BLaER1 treated with 17β-estradiol and CSF1 and Interleukin-3, amounts not matched to agents 10 nM and 100 nM (cell line): Measurements from ENCODE around the gene S100A10.

Source experiments
- H3K27ac ChIP-seq, 11 experiments: shearing (Covaris generic); formaldehyde crosslinking; 2 replicates each; pipeline ENCODE4 v1.8.1; 2022
- H3K27me3 ChIP-seq, 11 experiments: shearing (Covaris generic); formaldehyde crosslinking; 2 replicates each; pipeline ENCODE4 v1.8.1; 2022
- H3K36me3 ChIP-seq, 11 experiments: shearing (Covaris generic); formaldehyde crosslinking; 2 replicates each; pipeline ENCODE4 v1.8.1; 2022
- H3K4me1 ChIP-seq, 10 experiments: shearing (Covaris generic); formaldehyde crosslinking; 2 replicates each; pipeline ENCODE4 v1.8.1; 2022
- H3K4me2 ChIP-seq, 11 experiments: shearing (Covaris generic); formaldehyde crosslinking; 2 replicates each; pipeline ENCODE4 v1.8.1; 2022
- H3K4me3 ChIP-seq, 10 experiments: shearing (Covaris generic); formaldehyde crosslinking; 2 replicates each; pipeline ENCODE4 v1.8.1; 2022
- H3K9ac ChIP-seq, 11 experiments: shearing (Covaris generic); formaldehyde crosslinking; 2 replicates each; pipeline ENCODE4 v1.8.1; 2022
- H3K9me3 ChIP-seq, 11 experiments: shearing (Covaris generic); formaldehyde crosslinking; replicated peaks in 1 of 11; 2 replicates each; pipeline ENCODE4 v1.8.1; 2022
- H4K20me1 ChIP-seq, 11 experiments: shearing (Covaris generic); formaldehyde crosslinking; 2 replicates each; pipeline ENCODE4 v1.8.1; 2022
- Cebpa-rat ChIP-seq, 11 experiments: shearing (Covaris generic); IDR thresholded peaks; 2 replicates each; pipeline ENCODE4 v1.8.1; 2022

S100A10 gene

GRCh38 chr1:152021569-152021968 is 27.9 kb upstream of the S100A10 start:
- Histone ChIP-seq H3K4me3 (no peak overlapping the region), H3K36me3 (no peaks in the 10 kb centered on the region), H3K4me2 (no peak overlapping the region), H3K27ac (no peak overlapping the region), H3K4me1 (peaks cover 0 to under 1% (median 0%) of the 10 kb centered on the region in 10 experiments; a peak in 3 of 20 replicates), H4K20me1 (no peaks in the 10 kb centered on the region), H3K9me3 (no peaks in the 10 kb centered on the region), H3K27me3 (no peaks in the 10 kb centered on the region), H3K9ac (no peak overlapping the region)
- no peak for TF ChIP-seq Cebpa-rat (IDR thresholded peaks at IDR 0.05)

GRCh38 chr1:152020849-152021248 is 27.2 kb upstream of the S100A10 start:
- Histone ChIP-seq H3K4me3 (no peak overlapping the region), H4K20me1 (no peaks in the 10 kb centered on the region), H3K4me2 (no peak overlapping the region), H3K36me3 (no peaks in the 10 kb centered on the region), H3K9me3 (no peaks in the 10 kb centered on the region), H3K27ac (no peak overlapping the region), H3K4me1 (no peaks in the 10 kb centered on the region; a peak in 1 of 20 replicates), H3K9ac (no peak overlapping the region), H3K27me3 (no peaks in the 10 kb centered on the region)
- TF ChIP-seq Cebpa-rat (IDR thresholded peaks at IDR 0.05), result no peak

- Histone ChIP-seq H3K36me3 (no peaks in the 10 kb centered on the region), H3K9ac (no peak overlapping the region), H3K4me3 (no peak overlapping the region), H3K4me2 (no peak overlapping the region), H3K4me1 (no peaks in the 10 kb centered on the region; a peak in 1 of 20 replicates), H3K27me3 (no peaks in the 10 kb centered on the region), H3K9me3 (no peaks in the 10 kb centered on the region), H3K27ac (no peak overlapping the region), H4K20me1 (no peaks in the 10 kb centered on the region)
- no peak for TF ChIP-seq Cebpa-rat (IDR thresholded peaks at IDR 0.05)
Measured at GRCh38 chr1:152018537-152018936, 24.9 kb upstream of the S100A10 start.

- Histone ChIP-seq H3K9me3 (no peaks in the 10 kb centered on the region), H4K20me1 (no peaks in the 10 kb centered on the region), H3K27ac (no peak overlapping the region), H3K4me2 (no peak overlapping the region), H3K9ac (no peak overlapping the region), H3K27me3 (no peaks in the 10 kb centered on the region), H3K36me3 (no peaks in the 10 kb centered on the region), H3K4me1 (no peaks in the 10 kb centered on the region), H3K4me3 (no peak overlapping the region)
- TF ChIP-seq Cebpa-rat (IDR thresholded peaks at IDR 0.05), result no peak
Measured at GRCh38 chr1:152015766-152016165, 22.1 kb upstream of the S100A10 start.

GRCh38 chr1:152014943-152015342 is 21.3 kb upstream of the S100A10 start:
- H3K36me3 ChIP-seq, result no peaks in the 10 kb centered on the region
- H4K20me1 ChIP-seq, result no peaks in the 10 kb centered on the region
- no peaks in the 10 kb centered on the region for H3K27me3 ChIP-seq
- no peak overlapping the region for H3K4me3 ChIP-seq
- H3K27ac ChIP-seq, result no peak overlapping the region
- no peak overlapping the region for H3K9ac ChIP-seq
- no peaks in the 10 kb centered on the region for H3K9me3 ChIP-seq
- H3K4me1 ChIP-seq, result no peaks in the 10 kb centered on the region
- no peak overlapping the region for H3K4me2 ChIP-seq
- no peak for TF ChIP-seq Cebpa-rat (IDR thresholded peaks at IDR 0.05)

GRCh38 chr1:152013664-152014237 is 20.1 kb upstream of the S100A10 start:
- Histone ChIP-seq H3K27me3 (no peaks in the 10 kb centered on the region), H3K4me2 (0 out of 22 replicates have a peak overlapping the region, but pooled peaks of 1 of the 11 experiments have one; percentile 30), H3K27ac (no peak overlapping the region), H3K36me3 (no peaks in the 10 kb centered on the region), H3K9me3 (no peaks in the 10 kb centered on the region), H3K4me3 (no peak overlapping the region), H4K20me1 (no peaks in the 10 kb centered on the region), H3K9ac (no peak overlapping the region), H3K4me1 (no peaks in the 10 kb centered on the region)
- no peak for TF ChIP-seq Cebpa-rat (IDR thresholded peaks at IDR 0.05)

- no peaks in the 10 kb centered on the region for H4K20me1 ChIP-seq
- no peak overlapping the region for H3K9ac ChIP-seq
- no peaks in the 10 kb centered on the region for H3K4me1 ChIP-seq
- H3K9me3 ChIP-seq, result no peaks in the 10 kb centered on the region
- no peaks in the 10 kb centered on the region for H3K36me3 ChIP-seq
- no peak overlapping the region for H3K4me2 ChIP-seq
- no peaks in the 10 kb centered on the region for H3K27me3 ChIP-seq
- no peak for TF ChIP-seq Cebpa-rat (IDR thresholded peaks at IDR 0.05)
- H3K4me3 ChIP-seq, result no peak overlapping the region
- H3K27ac ChIP-seq, result no peak overlapping the region
Measured at GRCh38 chr1:152009691-152010090, 16.0 kb upstream of the S100A10 start.

- no peak overlapping the region for H3K4me2 ChIP-seq
- peaks cover 0 to 14% (median 0%) of the 10 kb centered on the region in 10 experiments; a peak in 6 of 20 replicates for H3K4me1 ChIP-seq
- H3K27me3 ChIP-seq, result no peaks in the 10 kb centered on the region
- H3K9ac ChIP-seq, result no peak overlapping the region
- no peak overlapping the region for H3K4me3 ChIP-seq
- TF ChIP-seq Cebpa-rat (IDR thresholded peaks at IDR 0.05), result no peak
- no peak overlapping the region for H3K27ac ChIP-seq
- no peaks in the 10 kb centered on the region for H3K36me3 ChIP-seq
- no peaks in the 10 kb centered on the region for H3K9me3 ChIP-seq
- H4K20me1 ChIP-seq, result no peaks in the 10 kb centered on the region
Measured at GRCh38 chr1:152007047-152007446, 13.4 kb upstream of the S100A10 start.

GRCh38 chr1:152005360-152005912 is 11.8 kb upstream of the S100A10 start:
- Histone ChIP-seq H3K4me2 (no peak overlapping the region), H3K4me1 (peaks cover 0 to 30% (median 14%) of the 10 kb centered on the region in 10 experiments; a peak in 14 of 20 replicates)
- TF ChIP-seq Cebpa-rat (IDR thresholded peaks at IDR 0.05), result no peak

GRCh38 chr1:152003846-152004442 is 10.3 kb upstream of the S100A10 start:
- H3K4me3 ChIP-seq, result no peak overlapping the region
- no peaks in the 10 kb centered on the region for H3K36me3 ChIP-seq
- H3K4me1 ChIP-seq, result peaks cover 0 to 39% (median 17%) of the 10 kb centered on the region in 10 experiments; a peak in 14 of 20 replicates
- no peak for TF ChIP-seq Cebpa-rat (IDR thresholded peaks at IDR 0.05)
- H3K27me3 ChIP-seq, result no peaks in the 10 kb centered on the region
- no peaks in the 10 kb centered on the region for H4K20me1 ChIP-seq
- no peak overlapping the region; a peak in 2 of 22 replicates for H3K4me2 ChIP-seq
- no peaks in the 10 kb centered on the region for H3K9me3 ChIP-seq
- H3K27ac ChIP-seq, result no peak overlapping the region
- H3K9ac ChIP-seq, result no peak overlapping the region

More at GRCh38 chr1:152005360-152005912, 11.8 kb upstream of the S100A10 start:
- H3K4me3 ChIP-seq, result no peak overlapping the region
- H3K36me3 ChIP-seq, result no peaks in the 10 kb centered on the region
- no peak overlapping the region for H3K9ac ChIP-seq
- H3K27ac ChIP-seq, result no peak overlapping the region
- H3K27me3 ChIP-seq, result no peaks in the 10 kb centered on the region
- no peaks in the 10 kb centered on the region for H4K20me1 ChIP-seq
- H3K9me3 ChIP-seq, result no peaks in the 10 kb centered on the region
